Motor neuron (in vitro differentiated cells): ENCODE results near the gene CAMKMT. TPM values are rescaled to one million over a fixed set of nuclear protein-coding genes. Genes with fewer than 3 reads are reported as not detected.
"Not testable (repeated sequence)": the region's sequence is repeated elsewhere in the genome, so short reads cannot be mapped to it uniquely, and the experiment has no call there.

Experiments used
- ATAC-seq, 8 experiments: fragments of 200-7000 bp; cut with Tn5 transposase; replicated peaks in 6 of 8; 2 replicates each; pipeline ENCODE4 v1.8.0; 2021; ENCODE audit warnings: mild to moderate bottlenecking in 8 of 8, moderate library complexity in 8 of 8
- H3K27ac ChIP-seq, 2 donors: fragments of 250-450 bp; sonication (Bioruptor Pico); 2 replicates each; pipeline ENCODE4 v1.9.0; 2021; ENCODE audit warnings: antibody characterized with exemption in 2 of 2, mild to moderate bottlenecking in 2 of 2, moderate library complexity in 1 of 2
- H3K4me1 ChIP-seq, 2 donors: fragments of 250-450 bp; sonication (Bioruptor Pico); replicated peaks in 1 of 2; 2 replicates each; pipeline ENCODE4 v1.6.1; 2021; ENCODE audit warnings: antibody characterized with exemption in 2 of 2, mild to moderate bottlenecking in 2 of 2, moderate library complexity in 1 of 2
- H3K4me3 ChIP-seq, 5 donors: fragments of 250-450 bp; sonication (Bioruptor Pico); 2 replicates each; pipeline ENCODE4 v1.9.0; 2021; ENCODE audit warnings: antibody characterized with exemption in 5 of 5, mild to moderate bottlenecking in 5 of 5, moderate library complexity in 4 of 5
- WGBS, 10 experiments: fragments of 450-650 bp; shearing (Covaris generic); methylation state at CpG; one replicate each; pipeline ENCODE4 v1.0.0; 2022; 5-methylcytosine and 5-hydroxymethylcytosine counted together
- in situ Hi-C, 9 experiments: fragments of 400-800 bp; cut with MboI; loops; one replicate each; pipeline ENCODE4 v1.15.0; 2021; ENCODE audit warnings: low sequenced_read_pairs in 9 of 9, low pct_unique_long_range_greater_than_20kb in 2 of 9; ENCODE audit not compliant: unreplicated experiment in 9 of 9
- total RNA-seq, 8 experiments: library from RNA; unstranded; fragments of 300-600 nt; gene quantifications; 2 replicates each; pipeline versions ENCODE4 v1.2.3 to v1.2.4, GENCODE V29; 2022

Gene CAMKMT
- total RNA-seq, 8 experiments from 2014 or later = 3.6 to 15.7 (median 6.1) TPM

- WGBS, 10 experiments = 67 to 100% (median 100%) methylated on average over 1 of the region's 1 CpG; no CpG with 5 or more reads in 1 of the 10 experiments
- Histone ChIP-seq H3K4me1 (peaks cover 0 to 3% of the 10 kb centered on the region in 2 donors), H3K27ac (no peak overlapping the region), H3K4me3 (no peak overlapping the region)
- in situ Hi-C loops = no loop called here
- no peak for ATAC-seq
Observed at GRCh38 chr2:44367591-44367990, 5.8 kb downstream of the CAMKMT start.

- H3K27ac ChIP-seq = no peak overlapping the region
- H3K4me1 ChIP-seq = no peaks in the 10 kb centered on the region
- no peak overlapping the region for H3K4me3 ChIP-seq
- in situ Hi-C loops = no loop called here
- no peak for ATAC-seq
Observed at GRCh38 chr2:44369392-44369791, 7.6 kb downstream of the CAMKMT start.

- in situ Hi-C loops = no loop called here
- ATAC-seq = no peak
- no peak overlapping the region for H3K4me3 ChIP-seq
- no peak overlapping the region for H3K27ac ChIP-seq
- no peaks in the 10 kb centered on the region for H3K4me1 ChIP-seq
Observed at GRCh38 chr2:44371445-44371844, 9.7 kb downstream of the CAMKMT start.

GRCh38 chr2:44372246-44372645 lies 10.5 kb downstream of the CAMKMT start:
- in situ Hi-C loops = no loop called here
- 71 to 100% (median 92%) methylated on average over 1 to 3 of the region's 3 CpGs; no CpG with 5 or more reads in 3 of the 10 experiments for WGBS, 10 experiments
- no peaks in the 10 kb centered on the region for H3K4me1 ChIP-seq
- no peak overlapping the region for H3K4me3 ChIP-seq
- no peak for ATAC-seq
- H3K27ac ChIP-seq = no peak overlapping the region

- Histone ChIP-seq H3K4me3 (no peak overlapping the region), H3K27ac (no peak overlapping the region), H3K4me1 (no peaks in the 10 kb centered on the region)
- in situ Hi-C loops = loop anchor here in 2 of 9 experiments (25.0 kb wide), 1 partner anchor 585 kb away; no protein-coding TSS in a partner anchor
- ATAC-seq = peak in 1 of 8 experiments; percentile 55
- WGBS, 10 experiments = 82 to 100% (median 92%) methylated on average over 2 of the region's 2 CpGs; no CpG with 5 or more reads in 3 of the 10 experiments
Observed at GRCh38 chr2:44377486-44377885, 15.7 kb downstream of the CAMKMT start.

- H3K4me3 ChIP-seq, H3K4me1 ChIP-seq, H3K27ac ChIP-seq, ATAC-seq: not testable (repeated sequence)
- WGBS, 10 experiments = 83 to 100% (median 98%) methylated on average over 1 to 2 of the region's 2 CpGs; no CpG with 5 or more reads in 2 of the 10 experiments
- in situ Hi-C loops = loop anchor here in 2 of 9 experiments (25.0 kb wide), 1 partner anchor 577 kb away; no protein-coding TSS in a partner anchor
Observed at GRCh38 chr2:44385226-44385625, 23.5 kb downstream of the CAMKMT start.

- no peak for ATAC-seq
- WGBS, 10 experiments = 60 to 100% methylated on average over 1 of the region's 4 CpGs; no CpG with 5 or more reads in 8 of the 10 experiments
- in situ Hi-C loops = loop anchor here in 2 of 9 experiments (25.0 kb wide), 1 partner anchor 573 kb away; no protein-coding TSS in a partner anchor
- H3K27ac ChIP-seq = no peak overlapping the region
- H3K4me1 ChIP-seq = no peaks in the 10 kb centered on the region
- no peak overlapping the region for H3K4me3 ChIP-seq
Observed at GRCh38 chr2:44388877-44389276, 27.1 kb downstream of the CAMKMT start.

GRCh38 chr2:44389895-44390294 lies 28.1 kb downstream of the CAMKMT start:
- in situ Hi-C loops = loop anchor here in 2 of 9 experiments (25.0 kb wide), 1 partner anchor 572 kb away; no protein-coding TSS in a partner anchor
- H3K27ac ChIP-seq = no peak overlapping the region
- no peaks in the 10 kb centered on the region for H3K4me1 ChIP-seq
- no peak overlapping the region for H3K4me3 ChIP-seq
- WGBS, 10 experiments = 38 to 100% (median 100%) methylated on average over 1 of the region's 1 CpG
- ATAC-seq = peak in 1 of 8 experiments; percentile 30

GRCh38 chr2:44392338-44392943 lies 30.7 kb downstream of the CAMKMT start:
- Histone ChIP-seq H3K27ac (no peak overlapping the region), H3K4me1 (no peaks in the 10 kb centered on the region), H3K4me3 (no peak overlapping the region)
- WGBS, 10 experiments = 14 to 80% (median 55%) methylated on average over 2 to 3 of the region's 3 CpGs
- in situ Hi-C loops = loop anchor here in 2 of 9 experiments (25.0 kb wide), 1 partner anchor 570 kb away; no protein-coding TSS in a partner anchor
- no peak for ATAC-seq

GRCh38 chr2:44397447-44398175 lies 35.9 kb downstream of the CAMKMT start:
- in situ Hi-C loops = loop anchor here in 2 of 9 experiments (25.0 kb wide), 1 partner anchor 565 kb away; no protein-coding TSS in a partner anchor
- 10 to 64% (median 37%) methylated on average over 2 to 7 of the region's 7 CpGs for WGBS, 10 experiments
- no peak overlapping the region for H3K27ac ChIP-seq
- H3K4me3 ChIP-seq = no peak overlapping the region
- no peak for ATAC-seq
- H3K4me1 ChIP-seq = no peaks in the 10 kb centered on the region

- in situ Hi-C loops = loop anchor here in 2 of 9 experiments (25.0 kb wide), 1 partner anchor 564 kb away; no protein-coding TSS in a partner anchor
- no peak for ATAC-seq
- H3K4me3 ChIP-seq = no peak overlapping the region
- 22 to 94% (median 82%) methylated on average over 2 to 6 of the region's 6 CpGs for WGBS, 10 experiments
- H3K27ac ChIP-seq = no peak overlapping the region
- no peaks in the 10 kb centered on the region for H3K4me1 ChIP-seq
Observed at GRCh38 chr2:44398243-44398897, 36.6 kb downstream of the CAMKMT start.

GRCh38 chr2:44420725-44421124 lies 59.0 kb downstream of the CAMKMT start:
- 100% methylated on average over 1 of the region's 1 CpG; no CpG with 5 or more reads in 1 of the 10 experiments for WGBS, 10 experiments
- no peak for ATAC-seq
- in situ Hi-C loops = no loop called here
- Histone ChIP-seq H3K4me1 (no peaks in the 10 kb centered on the region), H3K4me3 (no peak overlapping the region), H3K27ac (no peak overlapping the region)

GRCh38 chr2:44424211-44424610 lies 62.5 kb downstream of the CAMKMT start:
- no peak for ATAC-seq
- H3K4me1 ChIP-seq = no peaks in the 10 kb centered on the region
- no peak overlapping the region for H3K4me3 ChIP-seq
- in situ Hi-C loops = no loop called here
- H3K27ac ChIP-seq = no peak overlapping the region
- 89 to 100% (median 95%) methylated on average over 1 to 9 of the region's 9 CpGs for WGBS, 10 experiments
